Prostate gland (tissue), 2 donors: ENCODE measurements around the gene CEP70. TPM values are rescaled to one million over a fixed set of nuclear protein-coding genes. Genes with fewer than 3 reads are reported as not detected.
"Not testable (repeated sequence)": the region's sequence is repeated elsewhere in the genome, so short reads cannot be mapped to it uniquely, and the experiment has no call there.

Experiments used
- DNase-seq: peaks from one replicate; pipeline ENCODE4 v3.0.0-alpha.2; 2019; ENCODE audit warnings: low spot score
- H3K27ac ChIP-seq, 2 donors: fragments of 200-600 bp; sonication (generic); 2 replicates each; pipeline ENCODE4 v1.5.1; 2017 to 2019
- H3K27me3 ChIP-seq: fragments of 200-600 bp; sonication (generic); replicated peaks from 2 replicates; pipeline ENCODE4 v1.5.1; 2019; ENCODE audit not compliant: insufficient read depth
- H3K36me3 ChIP-seq, 2 donors: fragments of 200-600 bp; sonication (generic); 1 replicate in 1 of 2; 2 replicates in 1 of 2; pipeline versions ENCODE4 v1.5.1 to v1.8.1; 2017 to 2019
- H3K4me1 ChIP-seq: fragments of 200-600 bp; sonication (generic); replicated peaks from 2 replicates; pipeline ENCODE4 v1.5.1; 2019
- H3K4me3 ChIP-seq, 2 donors: fragments of 200-600 bp; sonication (generic); 2 replicates each; pipeline ENCODE4 v1.5.1; 2017 to 2019
- H3K9me3 ChIP-seq: fragments of 200-600 bp; sonication (generic); 2 replicates; pipeline ENCODE4 v1.5.1; 2017
- CTCF ChIP-seq, 4 experiments: fragments of 200-600 bp in 2 of 4; fragments of 450-650 bp in 2 of 4; sonication (generic) in 2 of 4; IDR thresholded peaks; 1 replicate in 3 of 4; 2 replicates in 1 of 4; pipeline ENCODE4 v1.5.1; 2016 to 2019; ENCODE audit warnings: antibody characterized with exemption in 4 of 4, mild to moderate bottlenecking in 2 of 4, moderate library complexity in 2 of 4
- POLR2A ChIP-seq: fragments of 450-650 bp; IDR thresholded peaks from one replicate; pipeline ENCODE4 v1.6.1; 2016; ENCODE audit warnings: antibody characterized with exemption, mild to moderate bottlenecking
- POLR2AphosphoS5 ChIP-seq: sonication (generic); formaldehyde crosslinking; IDR thresholded peaks from one replicate; pipeline ENCODE4 v1.6.1; 2017; ENCODE audit warnings: antibody characterized with exemption
- WGBS: methylation state at CpG from one replicate; pipeline ENCODE4 v1.1.5; 2018; 5-methylcytosine and 5-hydroxymethylcytosine counted together
- intact Hi-C: fragments of 100-400 bp; cut with DNase I; formaldehyde crosslinking; loops from one replicate; pipeline ENCODE4 v1.14.2; 2022
- total RNA-seq, 2 donors: library from RNA; depleted of rRNA; stranded (reverse); fragments of >200 nt; gene quantifications; one replicate each; pipeline ENCODE4 v1.1.0, GENCODE V29; 2016

CEP70 gene
- total RNA-seq, 2 donors from 2014 or later = 24.1 to 38.0 TPM

GRCh38 chr3:138544546-138544945 is 49.5 kb downstream of the CEP70 start:
- Histone ChIP-seq H3K36me3 (peaks cover 0 to 11% of the 10 kb centered on the region in 2 donors), H3K9me3 (no peaks in the 10 kb centered on the region)
- 100% methylated on average over 1 of the region's 1 CpG for WGBS

GRCh38 chr3:138542977-138543376 is 51.1 kb downstream of the CEP70 start:
- no peaks in the 10 kb centered on the region for H3K9me3 ChIP-seq
- H3K4me1 ChIP-seq = no peaks in the 10 kb centered on the region
- intact Hi-C loops = no loop called here
- no peak for TF ChIP-seq POLR2AphosphoS5
- TF ChIP-seq POLR2A = no peak
- TF ChIP-seq CTCF (IDR thresholded peaks at IDR 0.05) = no peak
- H3K27me3 ChIP-seq = no peaks in the 10 kb centered on the region
- no peak for DNase-seq
- no peak overlapping the region for H3K27ac ChIP-seq
- peaks cover 0 to 11% of the 10 kb centered on the region in 2 donors for H3K36me3 ChIP-seq
- no peak overlapping the region for H3K4me3 ChIP-seq
- 83% methylated on average over 5 of the region's 5 CpGs for WGBS

More at GRCh38 chr3:138544546-138544945, 49.5 kb downstream of the CEP70 start:
- no peak for DNase-seq
- Histone ChIP-seq H3K4me3 (no peak overlapping the region), H3K4me1 (no peaks in the 10 kb centered on the region), H3K27ac (no peak overlapping the region), H3K27me3 (no peaks in the 10 kb centered on the region)
- intact Hi-C loops = no loop called here
- TF ChIP-seq POLR2AphosphoS5 = no peak
- TF ChIP-seq POLR2A = no peak
- no peak for TF ChIP-seq CTCF (IDR thresholded peaks at IDR 0.05)

GRCh38 chr3:138539352-138539751 is 54.7 kb downstream of the CEP70 start:
- Histone ChIP-seq H3K4me1 (no peaks in the 10 kb centered on the region), H3K27me3 (no peaks in the 10 kb centered on the region), H3K36me3 (peaks cover 0 to 11% of the 10 kb centered on the region in 2 donors), H3K4me3 (no peak overlapping the region), H3K27ac (no peak overlapping the region), H3K9me3 (no peaks in the 10 kb centered on the region)
- intact Hi-C loops = no loop called here
- no peak for TF ChIP-seq POLR2AphosphoS5
- no peak for TF ChIP-seq CTCF (IDR thresholded peaks at IDR 0.05)
- no peak for TF ChIP-seq POLR2A
- DNase-seq = no peak

- H3K4me3 ChIP-seq = not testable (repeated sequence)
These were observed 72.6 kb downstream of the CEP70 start for GRCh38 chr3:138521445-138521844.

GRCh38 chr3:138513090-138513843 is 80.8 kb downstream of the CEP70 start:
- Histone ChIP-seq H3K4me3 (no peak overlapping the region), H3K27me3 (no peaks in the 10 kb centered on the region), H3K4me1 (no peaks in the 10 kb centered on the region), H3K36me3 (peaks cover 0 to 4% of the 10 kb centered on the region in 2 donors), H3K27ac (no peak overlapping the region), H3K9me3 (no peaks in the 10 kb centered on the region)
- no peak for TF ChIP-seq POLR2A
- TF ChIP-seq POLR2AphosphoS5 = no peak
- no peak for TF ChIP-seq CTCF (IDR thresholded peaks at IDR 0.05)
- intact Hi-C loops = no loop called here
- 90% methylated on average over 2 of the region's 2 CpGs for WGBS
- no peak for DNase-seq

More at GRCh38 chr3:138521445-138521844, 72.6 kb downstream of the CEP70 start:
- H3K27me3 ChIP-seq, H3K9me3 ChIP-seq, intact Hi-C loops, H3K27ac ChIP-seq, DNase-seq, H3K4me1 ChIP-seq, H3K36me3 ChIP-seq: not testable (repeated sequence)
- WGBS = 100% methylated on average over 9 of the region's 23 CpGs
